RWPE1 (cell line): ENCODE data around the gene CHCHD6.

Experiments
- CTCF ChIA-PET: fragments of 350-600 bp; sonication (Branson Sonifier 250); formaldehyde crosslinking; extraction: SDS; loops from one replicate; lab custom pipeline; 2021; lab: Yijun Ruan, JAX
- POLR2A ChIA-PET: fragments of 400-600 bp; formaldehyde crosslinking; extraction: SDS; loops from one replicate; lab custom pipeline; 2020; ENCODE audit warnings: antibody characterized with exemption; ENCODE audit not compliant: low non-redundant PET; lab: Yijun Ruan, JAX
- DNase-seq: peaks from one replicate; pipeline ENCODE4 v3.0.0; 2012; ENCODE audit warnings: low spot score
- H3K27ac ChIP-seq: fragments of 450-650 bp; 2 replicates; pipeline ENCODE4 v1.5.1; 2017
- CTCF ChIP-seq: fragments of 450-650 bp; conservative IDR thresholded peaks from 2 replicates; pipeline ENCODE4 v1.5.1; 2017; ENCODE audit warnings: low read depth, mild to moderate bottlenecking

CHCHD6 gene

GRCh38 chr3:126720596-126720995 is 16.6 kb downstream of the CHCHD6 start:
- ChIA-PET CTCF (interaction anchor here (0.6 kb wide), 2 partner anchors 31 to 1180 kb away, joined by 3 read pairs; no protein-coding TSS in a partner anchor), POLR2A (no interaction called here)
- H3K27ac ChIP-seq = no peak overlapping the region
- no peak for DNase-seq
- no peak for TF ChIP-seq CTCF

GRCh38 chr3:126721246-126721645 is 17.2 kb downstream of the CHCHD6 start:
- ChIA-PET POLR2A (no interaction called here), CTCF (no interaction called here)
- DNase-seq = no peak
- TF ChIP-seq CTCF = no peak
- no peak overlapping the region for H3K27ac ChIP-seq

- CTCF ChIA-PET = interaction anchor here (1.0 kb wide), 1 partner anchor 261 kb away, joined by 4 read pairs; no protein-coding TSS in a partner anchor
- TF ChIP-seq CTCF = no peak
- POLR2A ChIA-PET = no interaction called here
- no peak for DNase-seq
- H3K27ac ChIP-seq = no peak overlapping the region
Observed at GRCh38 chr3:126723237-126723636, 19.2 kb downstream of the CHCHD6 start.

- CTCF ChIA-PET = interaction anchor here (1.0 kb wide), 1 partner anchor 261 kb away, joined by 4 read pairs; no protein-coding TSS in a partner anchor
- no peak overlapping the region for H3K27ac ChIP-seq
- no peak for TF ChIP-seq CTCF
- POLR2A ChIA-PET = no interaction called here
- no peak for DNase-seq
Observed at GRCh38 chr3:126723801-126724200, 19.8 kb downstream of the CHCHD6 start.

- POLR2A ChIA-PET = no interaction called here
- no peak overlapping the region for H3K27ac ChIP-seq
- TF ChIP-seq CTCF = no peak
- DNase-seq = no peak
- CTCF ChIA-PET = no interaction called here
Observed at GRCh38 chr3:126728680-126729079, 24.6 kb downstream of the CHCHD6 start.

- no peak overlapping the region for H3K27ac ChIP-seq
- no peak for TF ChIP-seq CTCF
- CTCF ChIA-PET = no interaction called here
- POLR2A ChIA-PET = interaction anchor here (0.6 kb wide), 1 partner anchor 254 kb away, joined by 4 read pairs; no protein-coding TSS in a partner anchor
- DNase-seq = no peak
Observed at GRCh38 chr3:126730376-126730775, 26.3 kb downstream of the CHCHD6 start.

- TF ChIP-seq CTCF = no peak
- POLR2A ChIA-PET = interaction anchor here (0.6 kb wide), 2 partner anchors 178 to 255 kb away, joined by 4 read pairs; no protein-coding TSS in a partner anchor
- H3K27ac ChIP-seq = no peak overlapping the region
- CTCF ChIA-PET = no interaction called here
- DNase-seq = no peak
Observed at GRCh38 chr3:126731044-126731443, 27.0 kb downstream of the CHCHD6 start.
